Measurements from ENCODE around the gene FNDC3B. TPM values are rescaled to one million over a fixed set of nuclear protein-coding genes. Genes with fewer than 3 reads are reported as not detected.

FNDC3B gene
- total and polyA plus RNA-seq, 2 donors (not counting 1 experiment from before 2014, with no cell fraction given), result 1.2 to 9.2 TPM

- Histone ChIP-seq H2AFZ (ENCODE audit: insufficient read depth, low read depth, low read length, poor library complexity, severe bottlenecking) (no peak overlapping the region), H3K27me3 (replicated peaks in 1 of 4; ENCODE audit: control extremely low read depth in 1 of 4, control insufficient read depth in 3 of 4, insufficient read depth in 4 of 4, low read length in 3 of 4) (no peaks in the 10 kb centered on the region), H4K20me1 (ENCODE audit: control insufficient read depth, insufficient read depth, low read length, poor library complexity, severe bottlenecking) (no peaks in the 10 kb centered on the region), H3K9ac (ENCODE audit: low read length) (no peak overlapping the region), H3K36me3 (replicated peaks in 1 of 2; ENCODE audit: control extremely low read depth in 1 of 2, control insufficient read depth in 1 of 2, extremely low read depth in 1 of 2, insufficient read depth in 2 of 2, low read length in 1 of 2) (no peaks in the 10 kb centered on the region), H3K79me2 (ENCODE audit: control insufficient read depth, insufficient read depth, low read length) (no peaks in the 10 kb centered on the region), H3K4me1 (ENCODE audit: control insufficient read depth in 2 of 2, insufficient read depth in 2 of 2, low read length in 2 of 2) (peaks cover 0 to 4% of the 10 kb centered on the region in 2 donors), H3K9me3 (ENCODE audit: control extremely low read depth in 1 of 3, control insufficient read depth in 2 of 3, insufficient read depth in 1 of 3, low read length in 2 of 3) (no peaks in the 10 kb centered on the region), H3K27ac (ENCODE audit: low read length in 2 of 2) (no peak overlapping the region), H3K4me3 (ENCODE audit: control extremely low read depth in 1 of 5, extremely low read depth in 1 of 5, insufficient read depth in 1 of 5, low read depth in 2 of 5, low read length in 4 of 5) (no peak overlapping the region), H3K4me2 (replicated peaks; ENCODE audit: low read depth, low read length, poor library complexity, severe bottlenecking) (no peak overlapping the region)
- ATAC-seq (ENCODE audit: low read depth) (no peak), DNase-seq (no peak)
- no peak for TF ChIP-seq CTCF (IDR thresholded peaks at IDR 0.05)
- TF ChIP-seq EZH2 (IDR thresholded peaks at IDR 0.05; ENCODE audit: borderline replicate concordance, insufficient read depth, low read depth, low read length, poor library complexity, severe bottlenecking), result no peak
- ChIA-PET CTCF (no interaction called here), POLR2A (no interaction called here)
- Mint-ChIP-seq H3K27ac (no peak overlapping the region), H3K27me3 (peaks cover 22% of the 10 kb centered on the region), H3K4me1 (peaks cover 11% of the 10 kb centered on the region), H3K9me3 (ENCODE audit: insufficient read depth) (no peaks in the 10 kb centered on the region), H3K4me3 (no peak overlapping the region)
- WGBS (ENCODE audit: insufficient coverage), result no CpG with 5 or more reads among the region's 3 CpGs
- intact Hi-C loops (cut with micrococcal nuclease), result no loop called here
Observed at GRCh38 chr3:172148702-172149565, 109.6 kb downstream of the FNDC3B start.

GRCh38 chr3:172150268-172150667 lies 110.9 kb downstream of the FNDC3B start:
- H3K27me3 Mint-ChIP-seq, result peaks cover 25% of the 10 kb centered on the region
- no peak overlapping the region for H3K4me3 Mint-ChIP-seq
- Histone ChIP-seq H3K36me3 (replicated peaks in 1 of 2; ENCODE audit: control extremely low read depth in 1 of 2, control insufficient read depth in 1 of 2, extremely low read depth in 1 of 2, insufficient read depth in 2 of 2, low read length in 1 of 2) (no peaks in the 10 kb centered on the region), H2AFZ (ENCODE audit: insufficient read depth, low read depth, low read length, poor library complexity, severe bottlenecking) (no peak overlapping the region), H3K4me3 (ENCODE audit: control extremely low read depth in 1 of 5, extremely low read depth in 1 of 5, insufficient read depth in 1 of 5, low read depth in 2 of 5, low read length in 4 of 5) (no peak overlapping the region), H3K4me2 (replicated peaks; ENCODE audit: low read depth, low read length, poor library complexity, severe bottlenecking) (no peak overlapping the region), H3K4me1 (ENCODE audit: control insufficient read depth in 2 of 2, insufficient read depth in 2 of 2, low read length in 2 of 2) (peaks cover 0 to 2% of the 10 kb centered on the region in 2 donors), H4K20me1 (ENCODE audit: control insufficient read depth, insufficient read depth, low read length, poor library complexity, severe bottlenecking) (no peaks in the 10 kb centered on the region), H3K9ac (ENCODE audit: low read length) (no peak overlapping the region), H3K27me3 (replicated peaks in 1 of 4; ENCODE audit: control extremely low read depth in 1 of 4, control insufficient read depth in 3 of 4, insufficient read depth in 4 of 4, low read length in 3 of 4) (no peaks in the 10 kb centered on the region), H3K79me2 (ENCODE audit: control insufficient read depth, insufficient read depth, low read length) (no peaks in the 10 kb centered on the region), H3K9me3 (ENCODE audit: control extremely low read depth in 1 of 3, control insufficient read depth in 2 of 3, insufficient read depth in 1 of 3, low read length in 2 of 3) (no peaks in the 10 kb centered on the region), H3K27ac (ENCODE audit: low read length in 2 of 2) (no peak overlapping the region)
- no peaks in the 10 kb centered on the region for H3K9me3 Mint-ChIP-seq (ENCODE audit: insufficient read depth)
- H3K27ac Mint-ChIP-seq, result no peak overlapping the region
- DNase-seq (no peak), ATAC-seq (ENCODE audit: low read depth) (no peak)
- peaks cover 8% of the 10 kb centered on the region for H3K4me1 Mint-ChIP-seq
- intact Hi-C loops (cut with micrococcal nuclease), result no loop called here
- no peak for TF ChIP-seq EZH2 (IDR thresholded peaks at IDR 0.05; ENCODE audit: borderline replicate concordance, insufficient read depth, low read depth, low read length, poor library complexity, severe bottlenecking)
- no peak for TF ChIP-seq CTCF (IDR thresholded peaks at IDR 0.05)
- POLR2A ChIA-PET, result no interaction called here
- CTCF ChIA-PET, result no interaction called here
- no CpG with 5 or more reads among the region's 3 CpGs for WGBS (ENCODE audit: insufficient coverage)

Measured in B cell (primary cell).